Measurements from ENCODE around the gene UBE2D1.

The UBE2D1 gene

GRCh38 chr10:58356756-58357155, 21.9 kb downstream of the UBE2D1 start:
- Mint-ChIP-seq H3K9me3 (no peaks in the 10 kb centered on the region), H3K27ac (no peak overlapping the region), H3K4me1 (peaks cover 44% of the 10 kb centered on the region), H3K27me3 (no peaks in the 10 kb centered on the region), H3K36me3 (peaks cover 5% of the 10 kb centered on the region), H3K4me3 (no peak overlapping the region)
- ATAC-seq: no peak

GRCh38 chr10:58358314-58358933, 23.6 kb downstream of the UBE2D1 start:
- Mint-ChIP-seq H3K9me3 (no peaks in the 10 kb centered on the region), H3K27ac (no peak overlapping the region), H3K4me3 (no peak overlapping the region), H3K4me1 (peaks cover 38% of the 10 kb centered on the region), H3K36me3 (peaks cover 5% of the 10 kb centered on the region), H3K27me3 (no peaks in the 10 kb centered on the region)
- no peak for ATAC-seq

DNA sequence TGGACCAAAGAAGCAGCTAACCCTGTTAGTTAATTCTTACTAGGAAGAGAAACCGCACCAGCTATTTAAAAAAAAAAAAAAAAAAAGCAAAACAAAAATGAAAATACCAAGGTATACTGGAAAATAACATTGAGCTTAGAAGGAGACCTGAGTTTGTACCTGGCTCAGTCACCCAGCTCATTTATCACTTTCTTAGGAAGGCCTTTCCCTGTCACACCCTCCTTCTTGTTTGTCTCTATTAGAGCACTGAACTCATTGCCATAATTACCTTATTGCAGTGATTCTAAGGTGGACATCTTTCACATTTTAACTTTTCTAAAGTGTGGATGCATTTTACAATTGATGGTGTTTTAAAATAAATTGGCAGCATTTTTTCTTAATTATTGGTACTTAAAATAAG, 24.1 kb downstream of the UBE2D1 start:
- ATAC-seq: no peak
- Mint-ChIP-seq H3K4me1 (peaks cover 38% of the 10 kb centered on the region), H3K27ac (no peak overlapping the region), H3K4me3 (no peak overlapping the region), H3K27me3 (no peaks in the 10 kb centered on the region), H3K36me3 (peaks cover 9% of the 10 kb centered on the region), H3K9me3 (no peaks in the 10 kb centered on the region)

DNA sequence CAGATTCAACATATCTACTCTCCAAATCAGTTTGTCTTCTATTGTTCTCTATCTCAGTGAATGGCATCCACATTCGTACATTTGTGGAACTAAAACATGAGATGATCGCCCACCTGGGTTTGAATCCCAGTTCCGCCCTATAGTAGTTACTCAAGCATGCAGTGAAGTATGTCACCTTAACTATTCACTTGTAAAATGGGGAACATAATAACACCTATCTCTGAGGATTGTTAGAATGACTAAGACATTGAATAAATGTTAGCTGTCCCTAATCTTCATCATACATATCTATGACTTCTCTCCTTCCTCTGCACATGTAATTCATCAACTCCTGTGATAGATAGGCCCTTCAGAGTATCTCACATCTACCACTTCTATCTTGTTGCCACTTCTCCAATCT, 24.7 kb downstream of the UBE2D1 start:
- Mint-ChIP-seq H3K4me3 (no peak overlapping the region), H3K4me1 (peaks cover 38% of the 10 kb centered on the region), H3K27ac (no peak overlapping the region), H3K36me3 (peaks cover 12% of the 10 kb centered on the region), H3K27me3 (no peaks in the 10 kb centered on the region), H3K9me3 (no peaks in the 10 kb centered on the region)
- no peak for ATAC-seq

DNA sequence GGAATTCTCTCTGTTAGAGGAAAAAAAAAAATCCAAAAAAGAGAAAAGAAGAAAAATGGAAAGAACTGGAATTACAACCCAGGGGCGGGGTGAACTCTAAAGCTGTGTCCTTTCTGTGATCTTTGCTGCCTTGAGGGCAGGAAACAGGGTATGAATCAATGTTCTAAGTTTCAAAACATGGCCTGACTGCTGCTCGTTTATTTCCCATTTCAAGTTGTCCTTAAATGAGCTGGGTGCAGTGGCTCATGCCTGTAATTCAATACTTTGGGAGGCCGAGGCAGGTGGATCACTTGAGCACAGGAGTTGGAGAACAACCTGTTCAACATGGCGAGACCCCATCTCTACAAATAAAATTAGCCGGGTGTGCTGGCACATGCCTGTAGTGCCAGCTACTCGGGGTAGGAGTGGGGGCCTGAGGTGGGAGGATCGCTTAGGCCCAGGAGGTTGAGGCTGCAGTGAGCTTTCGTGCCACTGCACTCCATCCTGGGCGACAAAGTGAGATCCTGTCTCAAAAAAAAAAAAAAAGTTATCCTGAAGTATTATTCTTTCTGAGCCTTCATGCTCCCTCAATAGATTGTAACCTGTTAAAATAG, 25.7 kb downstream of the UBE2D1 start:
- peaks cover 30% of the 10 kb centered on the region for H3K4me1 Mint-ChIP-seq
- H3K27ac Mint-ChIP-seq: no peak overlapping the region
- no peak overlapping the region for H3K4me3 Mint-ChIP-seq
- H3K27me3 Mint-ChIP-seq: no peaks in the 10 kb centered on the region
- H3K9me3 Mint-ChIP-seq: no peaks in the 10 kb centered on the region
- ATAC-seq: no peak
- H3K36me3 Mint-ChIP-seq: peaks cover 20% of the 10 kb centered on the region

- no peak overlapping the region for H3K27ac Mint-ChIP-seq
- peaks cover 26% of the 10 kb centered on the region for H3K4me1 Mint-ChIP-seq
- no peak overlapping the region for H3K4me3 Mint-ChIP-seq
- H3K36me3 Mint-ChIP-seq: peaks cover 20% of the 10 kb centered on the region
- no peaks in the 10 kb centered on the region for H3K9me3 Mint-ChIP-seq
- no peaks in the 10 kb centered on the region for H3K27me3 Mint-ChIP-seq
- no peak for ATAC-seq
Measured at GRCh38 chr10:58361353-58361752, 26.5 kb downstream of the UBE2D1 start.

DNA sequence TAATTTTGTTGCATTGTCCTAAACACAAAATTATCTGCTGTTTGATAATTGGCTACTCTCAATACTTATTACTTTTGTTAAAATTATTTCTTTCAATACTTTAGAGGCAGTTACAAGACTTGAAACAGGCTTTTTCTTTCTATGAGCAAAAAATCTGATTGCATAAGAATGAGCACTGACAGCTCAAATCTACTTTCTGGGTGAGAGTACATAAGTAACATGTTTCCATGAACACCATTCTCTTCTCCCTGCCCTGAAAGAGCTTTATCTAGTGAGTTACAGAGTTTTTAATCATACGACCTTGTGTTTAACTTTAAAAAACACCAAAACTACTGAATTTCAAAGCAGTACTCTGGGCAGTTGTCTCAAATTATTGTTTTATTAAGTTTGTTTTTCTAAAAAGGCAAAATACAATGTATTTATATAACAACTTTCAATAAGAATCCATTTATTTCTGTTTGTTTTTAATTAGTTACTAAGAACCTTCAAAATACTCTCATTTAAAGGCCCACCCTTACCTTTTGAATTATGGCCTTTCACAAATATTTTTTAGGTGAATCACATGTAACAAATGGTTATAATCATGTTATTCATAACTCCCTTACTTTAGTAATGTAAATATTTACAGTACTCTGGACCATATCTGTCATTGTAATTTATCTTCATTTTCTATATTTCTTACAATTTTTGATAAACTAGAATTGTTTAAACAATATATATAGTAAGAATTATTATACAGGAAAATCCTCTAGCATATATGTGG, 27.4 kb downstream of the UBE2D1 start:
- no peaks in the 10 kb centered on the region for H3K9me3 Mint-ChIP-seq
- peaks cover 19% of the 10 kb centered on the region for H3K4me1 Mint-ChIP-seq
- no peak overlapping the region for H3K27ac Mint-ChIP-seq
- H3K27me3 Mint-ChIP-seq: no peaks in the 10 kb centered on the region
- no peak for ATAC-seq
- no peak overlapping the region for H3K4me3 Mint-ChIP-seq
- H3K36me3 Mint-ChIP-seq: peaks cover 20% of the 10 kb centered on the region

GRCh38 chr10:58367069-58367468, 32.3 kb downstream of the UBE2D1 start:
- peaks cover 15% of the 10 kb centered on the region for H3K36me3 Mint-ChIP-seq

GRCh38 chr10:58371473-58371872, 36.7 kb downstream of the UBE2D1 start:
- Mint-ChIP-seq H3K27me3 (no peaks in the 10 kb centered on the region), H3K9me3 (no peaks in the 10 kb centered on the region), H3K4me3 (no peak overlapping the region), H3K36me3 (no peaks in the 10 kb centered on the region), H3K27ac (no peak overlapping the region), H3K4me1 (no peaks in the 10 kb centered on the region)
- ATAC-seq: no peak

More at GRCh38 chr10:58367069-58367468, 32.3 kb downstream of the UBE2D1 start:
- Mint-ChIP-seq H3K27me3 (no peaks in the 10 kb centered on the region), H3K4me1 (no peaks in the 10 kb centered on the region), H3K4me3 (no peak overlapping the region), H3K9me3 (no peaks in the 10 kb centered on the region), H3K27ac (no peak overlapping the region)
- ATAC-seq: no peak

- no peaks in the 10 kb centered on the region for H3K27me3 Mint-ChIP-seq
- no peaks in the 10 kb centered on the region for H3K9me3 Mint-ChIP-seq
- no peaks in the 10 kb centered on the region for H3K4me1 Mint-ChIP-seq
- H3K27ac Mint-ChIP-seq: peak overlapping the region; percentile 10
- H3K4me3 Mint-ChIP-seq: no peak overlapping the region
- H3K36me3 Mint-ChIP-seq: no peaks in the 10 kb centered on the region
- peak; percentile 73 for ATAC-seq
Measured at GRCh38 chr10:58372607-58373441, 38.0 kb downstream of the UBE2D1 start.

- no peaks in the 10 kb centered on the region for H3K9me3 Mint-ChIP-seq
- H3K27me3 Mint-ChIP-seq: no peaks in the 10 kb centered on the region
- ATAC-seq: no peak
- no peak overlapping the region for H3K27ac Mint-ChIP-seq
- H3K4me3 Mint-ChIP-seq: no peak overlapping the region
- H3K36me3 Mint-ChIP-seq: no peaks in the 10 kb centered on the region
- no peaks in the 10 kb centered on the region for H3K4me1 Mint-ChIP-seq
Measured at GRCh38 chr10:58373442-58373827, 38.6 kb downstream of the UBE2D1 start.

DNA sequence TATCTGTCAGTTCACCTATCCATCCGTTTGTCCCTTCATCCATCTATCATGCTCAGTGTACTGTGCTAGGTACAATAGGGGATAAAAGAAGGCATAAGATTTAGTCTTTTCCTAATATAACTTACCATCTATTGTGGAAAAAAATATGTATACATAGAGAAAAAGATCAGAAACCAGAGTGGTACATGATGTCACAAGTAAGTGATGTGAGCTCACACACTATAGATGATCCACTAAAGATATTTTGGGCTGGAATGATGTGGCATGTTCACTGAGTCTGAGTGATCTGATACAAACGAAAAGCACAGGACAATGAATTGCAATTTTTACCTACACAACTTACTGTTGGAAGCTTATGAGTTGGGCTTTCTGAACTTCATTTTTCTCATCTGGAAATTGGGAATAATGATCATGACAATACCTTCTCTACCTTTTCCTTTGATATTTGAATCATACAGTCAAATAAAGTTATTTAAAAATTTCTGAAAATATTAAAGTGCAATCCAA, 47.7 kb downstream of the UBE2D1 start:
- no peak overlapping the region for H3K4me3 Mint-ChIP-seq
- H3K27me3 Mint-ChIP-seq: no peaks in the 10 kb centered on the region
- no peak for ATAC-seq
- no peaks in the 10 kb centered on the region for H3K9me3 Mint-ChIP-seq
- peak overlapping the region; percentile 94 for H3K27ac Mint-ChIP-seq
- peaks cover 7% of the 10 kb centered on the region for H3K36me3 Mint-ChIP-seq
- peaks cover 36% of the 10 kb centered on the region for H3K4me1 Mint-ChIP-seq

GRCh38 chr10:58384095-58384494, 49.3 kb downstream of the UBE2D1 start:
- no peaks in the 10 kb centered on the region for H3K27me3 Mint-ChIP-seq
- ATAC-seq: peak; percentile 81

GRCh38 chr10:58384544-58384998, 49.8 kb downstream of the UBE2D1 start:
- peak; percentile 16 for ATAC-seq
- no peaks in the 10 kb centered on the region for H3K27me3 Mint-ChIP-seq
- peaks cover 17% of the 10 kb centered on the region for H3K36me3 Mint-ChIP-seq
- H3K27ac Mint-ChIP-seq: peak overlapping the region; percentile 94
- peaks cover 39% of the 10 kb centered on the region for H3K4me1 Mint-ChIP-seq
- no peaks in the 10 kb centered on the region for H3K9me3 Mint-ChIP-seq
- H3K4me3 Mint-ChIP-seq: peak overlapping the region; percentile 100

More at GRCh38 chr10:58384095-58384494, 49.3 kb downstream of the UBE2D1 start:
- H3K4me1 Mint-ChIP-seq: peaks cover 37% of the 10 kb centered on the region
- peak overlapping the region; percentile 100 for H3K4me3 Mint-ChIP-seq
- H3K36me3 Mint-ChIP-seq: peaks cover 13% of the 10 kb centered on the region
- H3K9me3 Mint-ChIP-seq: no peaks in the 10 kb centered on the region
- peak overlapping the region; percentile 94 for H3K27ac Mint-ChIP-seq

Data from stimulated activated memory B cell treated with anti-CD40 and anti-IgM and Interleukin-4, amounts not matched to agents 10 μg/mL and 1 μg/mL and 100 μg/mL, for 72 hours (primary cell).